C4-2B (cell line): ENCODE data around the gene AFF1.

Experiments used
- ZFX ChIP-seq: fragments of 450-650 bp; IDR thresholded peaks from 2 replicates; pipeline ENCODE4 v1.6.1; 2017
- TF ChIP-seq, protein P1 (sequence below): fragments of 450-650 bp; conservative IDR thresholded peaks from 2 replicates; pipeline ENCODE4 v1.5.1; 2017; ENCODE audit warnings: mild to moderate bottlenecking

GRCh38 chr4:86934771-86935565 is at the start of gene AFF1:
- TF ChIP-seq, protein P1, sequence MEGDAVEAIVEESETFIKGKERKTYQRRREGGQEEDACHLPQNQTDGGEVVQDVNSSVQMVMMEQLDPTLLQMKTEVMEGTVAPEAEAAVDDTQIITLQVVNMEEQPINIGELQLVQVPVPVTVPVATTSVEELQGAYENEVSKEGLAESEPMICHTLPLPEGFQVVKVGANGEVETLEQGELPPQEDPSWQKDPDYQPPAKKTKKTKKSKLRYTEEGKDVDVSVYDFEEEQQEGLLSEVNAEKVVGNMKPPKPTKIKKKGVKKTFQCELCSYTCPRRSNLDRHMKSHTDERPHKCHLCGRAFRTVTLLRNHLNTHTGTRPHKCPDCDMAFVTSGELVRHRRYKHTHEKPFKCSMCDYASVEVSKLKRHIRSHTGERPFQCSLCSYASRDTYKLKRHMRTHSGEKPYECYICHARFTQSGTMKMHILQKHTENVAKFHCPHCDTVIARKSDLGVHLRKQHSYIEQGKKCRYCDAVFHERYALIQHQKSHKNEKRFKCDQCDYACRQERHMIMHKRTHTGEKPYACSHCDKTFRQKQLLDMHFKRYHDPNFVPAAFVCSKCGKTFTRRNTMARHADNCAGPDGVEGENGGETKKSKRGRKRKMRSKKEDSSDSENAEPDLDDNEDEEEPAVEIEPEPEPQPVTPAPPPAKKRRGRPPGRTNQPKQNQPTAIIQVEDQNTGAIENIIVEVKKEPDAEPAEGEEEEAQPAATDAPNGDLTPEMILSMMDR: peak; percentile 63
- no peak for TF ChIP-seq ZFX
